GM19372 (cell line): Measurements from ENCODE around the gene HCAR1.
"Not testable (repeated sequence)": the region's sequence is repeated elsewhere in the genome, so short reads cannot be mapped to it uniquely, and the experiment has no call there.

Source experiments
- ATAC-seq: cut with Tn5 transposase; IDR thresholded peaks from one replicate; pipeline ENCODE4 v1.9.1; 2021; ENCODE audit warnings: mild to moderate bottlenecking, low read depth, moderate library complexity; ENCODE audit not compliant: unreplicated experiment

The HCAR1 gene

DNA sequence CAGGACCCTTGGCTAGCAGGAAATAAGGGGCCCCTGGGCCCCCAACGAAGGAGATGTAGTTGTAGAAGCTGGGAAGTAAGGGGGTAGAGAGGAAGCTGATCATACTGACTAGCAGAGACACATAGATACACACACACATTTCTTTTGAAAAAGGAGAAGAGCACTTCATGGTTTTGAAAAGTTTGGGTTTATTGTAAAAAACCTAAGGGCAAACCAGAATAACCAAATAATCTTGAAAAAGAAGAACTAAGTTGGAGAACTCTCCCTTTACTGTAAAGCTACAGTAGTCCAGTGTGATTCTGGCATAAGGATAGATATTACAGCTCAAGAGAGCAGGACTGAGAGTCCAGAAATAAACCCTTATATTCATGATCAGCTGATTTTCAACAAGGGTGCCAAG lies 8.3 kb downstream of the HCAR1 start:
- ATAC-seq, result no peak

- ATAC-seq, result no peak
Observed at GRCh38 chr12:122721057-122721545, 9.5 kb downstream of the HCAR1 start.

DNA sequence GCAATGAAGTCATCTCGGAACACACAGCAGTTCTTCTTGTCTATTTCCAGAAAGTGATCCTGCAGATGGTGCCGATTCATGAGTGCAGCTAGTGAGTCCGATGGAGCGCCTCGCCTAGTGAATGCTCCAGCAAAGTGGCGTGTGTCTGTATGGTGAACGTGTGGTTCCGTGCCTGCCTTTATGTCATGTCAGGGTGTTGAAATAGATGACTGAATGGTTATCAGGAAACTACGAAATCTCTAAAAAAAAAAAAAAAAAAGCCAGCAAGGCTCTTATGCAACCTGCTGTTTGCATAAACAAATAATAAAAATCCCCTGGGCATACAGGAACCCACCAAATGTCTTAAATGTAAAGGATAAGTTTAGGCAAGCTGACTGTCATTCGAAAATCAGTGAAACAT lies 14.0 kb downstream of the HCAR1 start, which contains the start of gene HCAR3:
HCAR3 (minus strand) TSS at position 154 of the 400 bp plus-strand sequence; CDS start at position 80, 74 bp downstream.
- ATAC-seq, result not testable (repeated sequence)

GRCh38 chr12:122715211-122715610 lies 15.4 kb downstream of the HCAR1 start:
- not testable (repeated sequence) for ATAC-seq

DNA sequence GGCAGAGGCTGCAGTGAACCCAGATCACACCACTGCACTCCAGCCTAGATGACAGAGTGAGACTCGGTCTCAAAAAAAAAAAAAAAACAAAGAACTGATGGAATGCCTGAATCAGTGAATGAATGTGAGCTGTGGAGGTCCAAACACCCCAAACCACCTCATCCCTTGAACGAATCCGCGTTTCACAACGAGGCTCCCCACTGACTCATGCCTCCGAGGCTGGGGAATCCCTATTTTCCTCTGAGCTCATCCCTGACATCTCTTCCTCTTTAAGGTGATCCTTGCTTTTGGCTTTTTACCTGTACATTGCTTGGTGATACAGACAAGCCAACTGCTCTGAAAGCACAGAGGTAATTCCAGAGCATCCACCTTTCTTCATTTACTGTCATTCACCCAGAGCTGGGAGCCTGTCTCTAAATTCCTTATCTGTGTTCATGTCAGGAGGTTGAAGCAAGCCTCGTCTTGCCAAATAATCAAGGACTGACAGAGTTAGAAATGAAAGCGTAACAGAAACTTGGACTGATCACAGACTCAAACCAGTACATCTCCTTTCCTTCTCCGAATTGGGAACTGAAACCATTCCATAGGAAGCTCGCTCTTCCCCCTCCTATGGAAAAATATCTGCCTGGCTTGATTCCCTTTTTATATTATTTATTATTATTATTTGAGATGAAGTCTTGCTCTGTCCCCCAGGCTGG lies 17.0 kb downstream of the HCAR1 start:
- ATAC-seq, result not testable (repeated sequence)

GRCh38 chr12:122711266-122711665 lies 19.4 kb downstream of the HCAR1 start:
- not testable (repeated sequence) for ATAC-seq

DNA sequence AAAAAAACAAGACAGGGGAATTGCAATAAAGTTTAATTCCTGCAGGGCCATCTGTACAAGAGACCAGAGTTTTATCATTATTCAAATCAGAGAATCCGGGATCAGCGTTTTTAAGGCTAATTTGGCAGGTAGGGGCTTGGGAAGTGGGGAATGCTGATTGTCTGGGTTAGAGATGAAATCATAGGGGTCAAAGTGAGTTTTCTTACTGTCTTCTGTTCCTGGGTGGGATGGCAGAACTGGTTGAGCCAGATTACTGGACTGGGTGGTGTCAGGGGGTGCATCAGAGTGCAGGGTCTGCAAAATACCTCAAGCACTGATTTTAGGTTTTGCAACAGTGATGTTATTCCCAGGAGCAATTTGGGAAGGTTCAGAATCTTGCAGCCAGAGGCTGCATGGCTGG lies 20.3 kb downstream of the HCAR1 start:
- not testable (repeated sequence) for ATAC-seq

GRCh38 chr12:122709287-122709686 lies 21.4 kb downstream of the HCAR1 start:
- ATAC-seq, result not testable (repeated sequence)

DNA sequence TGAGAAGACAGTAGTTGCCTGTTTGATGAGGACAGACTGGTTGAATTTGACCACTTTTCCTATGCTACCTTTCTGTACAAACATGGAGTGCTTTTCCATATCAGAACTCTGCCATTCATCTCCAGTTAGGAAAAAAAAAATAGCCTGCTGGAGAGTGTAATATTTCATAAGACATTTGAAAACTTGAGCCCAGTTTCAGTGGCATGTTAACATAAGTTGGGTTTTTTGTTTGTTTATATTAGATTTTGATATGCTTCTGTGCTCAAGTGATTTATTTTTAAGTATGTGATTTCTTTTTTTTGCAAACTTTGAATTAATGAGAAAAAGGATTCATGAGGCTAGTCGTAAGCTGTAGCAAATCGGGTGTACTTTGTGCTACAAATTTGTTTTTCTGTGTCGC lies 26.8 kb downstream of the HCAR1 start:
- ATAC-seq, result not testable (repeated sequence)

GRCh38 chr12:122702890-122703611 lies 27.6 kb downstream of the HCAR1 start, which contains the start of gene HCAR2:
TSS of gene HCAR2 (minus strand) at chr12:122703357. CDS start at chr12:122703283, 74 bp downstream.
- not testable (repeated sequence) for ATAC-seq

GRCh38 chr12:122701481-122701880 lies 29.2 kb downstream of the HCAR1 start:
- ATAC-seq, result not testable (repeated sequence)

DNA sequence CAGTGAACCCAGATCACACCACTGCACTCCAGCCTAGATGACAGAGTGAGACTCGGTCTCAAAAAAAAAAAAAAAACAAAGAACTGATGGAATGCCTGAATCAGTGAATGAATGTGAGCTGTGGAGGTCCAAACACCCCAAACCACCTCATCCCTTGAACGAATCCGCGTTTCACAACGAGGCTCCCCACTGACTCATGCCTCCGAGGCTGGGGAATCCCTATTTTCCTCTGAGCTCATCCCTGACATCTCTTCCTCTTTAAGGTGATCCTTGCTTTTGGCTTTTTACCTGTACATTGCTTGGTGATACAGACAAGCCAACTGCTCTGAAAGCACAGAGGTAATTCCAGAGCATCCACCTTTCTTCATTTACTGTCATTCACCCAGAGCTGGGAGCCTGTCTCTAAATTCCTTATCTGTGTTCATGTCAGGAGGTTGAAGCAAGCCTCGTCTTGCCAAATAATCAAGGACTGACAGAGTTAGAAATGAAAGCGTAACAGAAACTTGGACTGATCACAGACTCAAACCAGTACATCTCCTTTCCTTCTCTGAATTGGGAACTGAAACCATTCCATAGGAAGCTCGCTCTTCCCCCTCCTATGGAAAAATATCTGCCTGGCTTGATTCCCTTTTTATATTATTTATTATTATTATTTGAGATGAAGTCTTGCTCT lies 30.5 kb downstream of the HCAR1 start:
- ATAC-seq, result not testable (repeated sequence)

GRCh38 chr12:122696922-122697321 lies 33.7 kb downstream of the HCAR1 start:
- ATAC-seq, result not testable (repeated sequence)

GRCh38 chr12:122691566-122691965 lies 39.1 kb downstream of the HCAR1 start:
- no peak for ATAC-seq

GRCh38 chr12:122688291-122688690 lies 42.4 kb downstream of the HCAR1 start:
- no peak for ATAC-seq

DNA sequence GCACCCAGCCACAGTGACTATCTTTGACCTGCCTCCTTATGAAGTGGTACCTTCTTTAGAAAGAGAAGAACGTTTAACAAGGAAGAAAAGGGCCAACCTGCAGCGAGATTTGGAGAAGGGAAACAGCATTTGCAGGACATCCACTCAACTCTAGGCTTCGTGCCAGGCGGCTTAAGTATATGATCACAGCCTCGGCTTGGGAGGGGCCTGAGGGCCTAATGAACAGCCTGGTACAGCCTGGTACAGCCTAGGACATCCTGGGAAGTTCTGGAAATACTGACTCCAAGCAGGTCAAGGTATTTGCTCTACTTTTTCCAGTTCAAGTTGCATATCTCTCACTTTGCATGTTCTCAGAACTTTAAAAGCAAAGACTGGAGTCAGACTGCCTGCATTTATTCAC lies 43.6 kb downstream of the HCAR1 start:
- ATAC-seq, result no peak

DNA sequence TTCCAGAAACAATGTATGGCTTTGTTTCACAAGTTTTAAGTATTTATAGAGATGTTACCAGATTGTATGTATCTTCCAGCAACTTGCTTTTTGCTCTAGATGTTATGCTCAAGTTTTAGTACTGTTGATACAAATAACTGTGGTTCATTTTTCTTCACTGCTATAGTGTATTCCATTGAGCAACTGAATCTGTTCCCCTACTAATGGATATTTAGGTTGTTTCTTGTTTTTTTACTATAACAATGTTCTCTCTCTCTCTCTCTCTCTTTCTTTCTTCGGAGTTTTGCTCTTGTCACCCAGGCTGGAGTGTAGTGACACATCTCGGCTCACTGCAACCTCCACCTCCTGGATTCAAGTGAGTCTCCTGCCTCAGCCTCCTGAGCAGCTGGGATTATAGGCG lies 44.1 kb downstream of the HCAR1 start:
- no peak for ATAC-seq

DNA sequence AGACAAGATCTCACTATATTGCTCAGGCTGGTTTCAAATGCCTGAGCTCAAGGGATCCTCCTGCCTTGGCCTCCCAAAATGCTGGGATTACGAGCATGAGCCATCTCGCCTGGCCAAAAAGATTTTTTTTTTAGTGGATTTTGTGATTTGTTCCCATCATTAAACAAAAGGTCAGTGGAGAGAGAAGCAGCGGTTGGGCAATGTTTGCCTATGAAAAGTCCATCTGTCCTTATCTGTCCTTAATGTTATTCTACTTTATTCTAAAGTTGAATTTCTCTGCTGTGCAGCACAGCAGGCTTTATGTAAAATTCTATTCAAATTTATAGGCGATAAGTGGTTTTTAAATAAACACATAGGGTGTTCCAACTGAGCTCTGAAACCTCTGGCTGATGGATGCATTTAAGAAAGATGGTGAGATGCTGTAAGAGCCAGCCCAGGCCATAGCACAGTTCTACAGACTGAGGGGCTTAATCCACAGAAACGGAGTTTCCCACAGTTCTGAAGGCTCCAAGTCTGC lies 46.3 kb downstream of the HCAR1 start:
- ATAC-seq, result no peak

DNA sequence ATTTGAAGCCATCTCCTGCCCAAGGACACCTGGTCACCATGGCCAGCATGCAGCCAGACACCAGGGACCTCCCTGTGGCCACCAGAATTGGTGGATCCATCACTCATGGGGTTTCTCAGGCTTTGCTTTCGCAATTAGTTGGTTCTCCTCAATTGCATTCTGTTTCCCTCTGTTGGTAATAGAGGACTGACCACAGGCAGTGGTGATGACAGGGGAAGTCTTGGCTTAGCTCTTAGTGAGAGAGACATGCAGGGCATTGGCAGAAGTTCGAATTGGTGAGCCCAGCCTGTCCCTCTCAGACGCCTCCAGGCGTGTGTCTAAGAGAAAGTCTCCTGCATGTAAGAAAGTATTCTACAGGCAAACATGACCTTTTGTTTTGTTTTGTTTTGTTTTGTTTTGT lies 48.8 kb downstream of the HCAR1 start:
- no peak for ATAC-seq

DNA sequence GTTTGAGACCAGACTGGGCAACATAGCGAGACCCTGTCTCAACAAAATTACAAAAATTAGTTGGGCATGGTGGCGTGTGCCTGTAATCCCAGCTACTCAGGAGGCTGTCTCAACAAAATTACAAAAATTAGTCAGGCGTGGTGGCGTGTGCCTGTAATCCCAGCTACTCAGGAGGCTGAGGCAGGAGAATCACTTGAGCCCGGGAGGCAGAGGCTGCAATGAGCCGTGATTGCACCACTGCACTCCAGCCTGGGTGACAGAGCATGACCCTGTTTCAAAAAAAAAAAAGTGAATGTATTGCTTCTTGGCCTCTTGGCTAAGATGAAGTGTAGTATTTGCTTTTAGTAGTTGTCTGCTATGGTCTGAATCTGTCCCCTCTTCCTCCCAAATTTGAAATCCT lies 49.7 kb downstream of the HCAR1 start:
- ATAC-seq, result not testable (repeated sequence)

GRCh38 chr12:122676781-122677180 lies 53.9 kb downstream of the HCAR1 start:
- not testable (repeated sequence) for ATAC-seq
